K562 (cell line): ENCODE results near the gene ENPP7. TPM values are rescaled to one million over a fixed set of nuclear protein-coding genes. Genes with fewer than 3 reads are reported as not detected.

Experiments
- ATAC-seq: fragments of 200-7000 bp; cut with Tn5 transposase; 3 replicates; pipeline ENCODE4 v1.9.1; 2020; ENCODE audit warnings: moderate library complexity
- BruUV-seq: library from RNA; stranded (reverse); fragments of 400-500 nt; replicated peaks from 2 replicates; lab custom pipeline; 2021; lab: Mats Ljungman, UMichigan
- CTCF ChIA-PET: fragments of 300-600 bp; formaldehyde crosslinking; extraction: SDS; loops from one replicate; lab custom pipeline; 2021; ENCODE audit warnings: low intra/inter-chr PET ratio; lab: Yijun Ruan, JAX
- POLR2A ChIA-PET: fragments of 300-600, 350-650 bp; sonication (Branson Sonifier 250); formaldehyde crosslinking; extraction: SDS; loops from one replicate; lab custom pipeline; 2021; ENCODE audit warnings: antibody characterized with exemption, inconsistent platforms; lab: Yijun Ruan, JAX
- DNase-seq, 4 experiments: peaks; one replicate each; pipeline versions ENCODE4 v3.0.0 to v3.0.0-alpha.2; 2011 to 2018; ENCODE audit warnings: low spot score in 3 of 4, mixed read lengths in 3 of 4; ENCODE audit errors: extremely low read depth in 1 of 4
- FAIRE-seq: peaks from 2 replicates; lab custom pipeline; 2011; peaks lifted over from hg19 to GRCh38; lab: Jason Lieb, UNC
- H2AFZ ChIP-seq: 2 replicates; pipeline ENCODE4 v1.6.0; 2011; ENCODE audit warnings: low read depth, low read length, control low read depth, inconsistent platforms
- H3K27ac ChIP-seq: fragments of 200-600 bp; 3 replicates; pipeline ENCODE4 v1.8.0; 2011; ENCODE audit warnings: low read depth, mild to moderate bottlenecking, control low read depth, inconsistent platforms, low read length, moderate library complexity, mixed read lengths; ENCODE audit errors: extremely low read depth
- H3K27me3 ChIP-seq, 2 experiments: fragments of 300-600 bp in 1 of 2; 2 replicates in 1 of 2; 3 replicates in 1 of 2; pipeline versions ENCODE4 v1.6.0 to v1.8.0; 2011; ENCODE audit warnings: inconsistent platforms in 2 of 2, low read length in 2 of 2, mild to moderate bottlenecking in 1 of 2, mixed read lengths in 1 of 2, moderate library complexity in 1 of 2; ENCODE audit not compliant: control insufficient read depth in 2 of 2, insufficient read depth in 2 of 2
- H3K36me3 ChIP-seq: fragments of 300-600 bp; 3 replicates; pipeline ENCODE4 v1.8.0; 2011; ENCODE audit warnings: mild to moderate bottlenecking, low read length, inconsistent platforms; ENCODE audit not compliant: control insufficient read depth, insufficient read depth
- H3K4me1 ChIP-seq, 2 experiments: fragments of 200-600 bp in 1 of 2; replicated peaks in 1 of 2; 2 replicates in 1 of 2; 3 replicates in 1 of 2; pipeline versions ENCODE4 v1.5.1 to v1.8.0; 2011; ENCODE audit warnings: inconsistent platforms in 2 of 2, low read length in 2 of 2, mild to moderate bottlenecking in 1 of 2, mixed read lengths in 1 of 2, moderate library complexity in 1 of 2; ENCODE audit not compliant: control insufficient read depth in 2 of 2, insufficient read depth in 2 of 2
- H3K4me2 ChIP-seq: 2 replicates; pipeline ENCODE4 v1.6.1; 2011; ENCODE audit warnings: low read length, control low read depth, inconsistent platforms, mixed read lengths; ENCODE audit not compliant: insufficient read depth
- H3K4me3 ChIP-seq: fragments of 200-600 bp; sonication (generic), shearing (Covaris generic); 2 replicates; pipeline ENCODE4 v1.5.1; 2016; ENCODE audit warnings: control low read depth, inconsistent platforms
- H3K79me2 ChIP-seq: fragments of 200-600 bp; 3 replicates; pipeline ENCODE4 v1.8.0; 2011; ENCODE audit warnings: low read length, inconsistent platforms; ENCODE audit not compliant: control insufficient read depth, insufficient read depth
- H3K9ac ChIP-seq, 2 experiments: 2 replicates each; pipeline versions ENCODE4 v1.6.0 to v1.6.1; 2011; ENCODE audit warnings: low read depth in 2 of 2, low read length in 2 of 2, control low read depth in 1 of 2, inconsistent platforms in 1 of 2, mild to moderate bottlenecking in 1 of 2, mixed read lengths in 1 of 2; ENCODE audit not compliant: insufficient read depth in 1 of 2
- H3K9me1 ChIP-seq: one replicate; pipeline ENCODE4 v1.6.0; 2011; ENCODE audit warnings: inconsistent platforms, mild to moderate bottlenecking, low read length, moderate library complexity; ENCODE audit not compliant: control insufficient read depth, insufficient read depth
- H3K9me3 ChIP-seq: replicated peaks from 2 replicates; pipeline ENCODE4 v1.5.1; 2011; ENCODE audit warnings: low read depth, low read length, inconsistent platforms; ENCODE audit not compliant: control insufficient read depth, insufficient read depth
- H4K20me1 ChIP-seq: replicated peaks from 2 replicates; pipeline ENCODE4 v1.6.1; 2011; ENCODE audit warnings: low read length, inconsistent platforms, mixed read lengths; ENCODE audit not compliant: control insufficient read depth, insufficient read depth
- ADNP ChIP-seq: fragments of 200-800 bp; sonication (Bioruptor generic); IDR thresholded peaks from 2 replicates; pipeline ENCODE4 v1.6.1; 2016; ENCODE audit warnings: missing genetic modification characterization, missing compliant biosample characterization
- CBFA2T3 ChIP-seq: fragments of 450-650 bp; IDR thresholded peaks from 2 replicates; pipeline ENCODE4 v1.6.1; 2017
- CCAR2 ChIP-seq: fragments of 200-400 bp; formaldehyde crosslinking; IDR thresholded peaks from 2 replicates; pipeline ENCODE4 v1.6.1; 2017; ENCODE audit warnings: mild to moderate bottlenecking, low read depth, low read length
- CEBPB ChIP-seq: fragments of 450-650 bp; IDR thresholded peaks from 2 replicates; pipeline ENCODE4 v1.6.1; 2016; ENCODE audit warnings: missing genetic modification characterization, missing compliant biosample characterization
- CHD2 ChIP-seq: IDR thresholded peaks from 2 replicates; pipeline ENCODE4 v1.6.1; 2011; ENCODE audit warnings: low read depth, low read length
- EP300 ChIP-seq: IDR thresholded peaks from 2 replicates; pipeline ENCODE4 v1.6.1; 2012; ENCODE audit warnings: low read length, improper control_type of control experiment
- ILK ChIP-seq: fragments of 450-650 bp; IDR thresholded peaks from 2 replicates; pipeline ENCODE4 v1.6.1; 2016; ENCODE audit warnings: missing genetic modification characterization, low read depth, mild to moderate bottlenecking, missing compliant biosample characterization, moderate library complexity, borderline replicate concordance
- JUND ChIP-seq, 2 experiments: IDR thresholded peaks; 2 replicates in 1 of 2; 3 replicates in 1 of 2; pipeline ENCODE4 v1.6.1; 2011; ENCODE audit warnings: borderline replicate concordance in 2 of 2, low read depth in 2 of 2, low read length in 2 of 2, improper control_type of control experiment in 1 of 2, missing biosample characterization in 1 of 2, missing genetic modification characterization in 1 of 2, missing genetic modification reagents in 1 of 2
- KDM1A ChIP-seq, 2 experiments: fragments of 450-650 bp; IDR thresholded peaks; 2 replicates each; pipeline ENCODE4 v1.6.1; 2016; ENCODE audit warnings: mild to moderate bottlenecking in 2 of 2
- NCOA4 ChIP-seq: fragments of 450-650 bp; IDR thresholded peaks from 2 replicates; pipeline ENCODE4 v1.6.1; 2018; ENCODE audit warnings: mild to moderate bottlenecking; ENCODE audit not compliant: partially characterized antibody
- PATZ1 ChIP-seq: fragments of 250-450 bp; sonication (Bioruptor Pico); IDR thresholded peaks from 2 replicates; pipeline ENCODE4 v1.5.0; 2020; ENCODE audit warnings: mild to moderate bottlenecking, borderline replicate concordance
- PKNOX1 ChIP-seq: fragments of 450-650 bp; IDR thresholded peaks from 2 replicates; pipeline ENCODE4 v1.6.1; 2016
- POLR3G ChIP-seq: IDR thresholded peaks from 2 replicates; pipeline ENCODE4 v1.6.1; 2011; ENCODE audit not compliant: insufficient read length, insufficient replicate concordance; ENCODE audit errors: extremely low read depth
- RBFOX2 ChIP-seq: fragments of 200-400 bp; formaldehyde crosslinking; IDR thresholded peaks from 2 replicates; pipeline ENCODE4 v1.6.1; 2017; ENCODE audit warnings: low read depth, mild to moderate bottlenecking, low read length, moderate library complexity
- SETDB1 ChIP-seq: IDR thresholded peaks from one replicate; pipeline ENCODE4 v1.6.1; 2012; ENCODE audit warnings: low read length, control low read depth, inconsistent platforms
- SIN3A ChIP-seq, 2 experiments: fragments of 150-350 bp in 1 of 2; IDR thresholded peaks; 2 replicates each; pipeline ENCODE4 v1.6.1; 2011 to 2016; ENCODE audit warnings: borderline replicate concordance in 2 of 2, low read depth in 2 of 2, low read length in 2 of 2, mild to moderate bottlenecking in 2 of 2, moderate library complexity in 2 of 2; ENCODE audit not compliant: control insufficient read depth in 1 of 2
- SNRNP70 ChIP-seq: fragments of 200-400 bp; formaldehyde crosslinking; optimal IDR thresholded peaks from 2 replicates; pipeline ENCODE3; 2017; ENCODE audit warnings: low read depth, low read length
- SRSF3 ChIP-seq: fragments of 200-400 bp; formaldehyde crosslinking; IDR thresholded peaks from 2 replicates; pipeline ENCODE4 v1.6.1; 2016; ENCODE audit warnings: mild to moderate bottlenecking, low read length, moderate library complexity; ENCODE audit not compliant: insufficient read depth
- TAF7 ChIP-seq: fragments of 450-650 bp; IDR thresholded peaks from 2 replicates; pipeline ENCODE4 v1.6.1; 2016; ENCODE audit warnings: missing genetic modification characterization, missing compliant biosample characterization
- TAL1 ChIP-seq: fragments of 450-650 bp; IDR thresholded peaks from 2 replicates; pipeline ENCODE4 v1.6.1; 2016; ENCODE audit warnings: mild to moderate bottlenecking
- ZNF212 ChIP-seq: fragments of 450-650 bp; formaldehyde crosslinking; IDR thresholded peaks from 2 replicates; pipeline ENCODE4 v1.4.0; 2020; ENCODE audit warnings: mild to moderate bottlenecking
- WGBS: fragments of 100-300 bp; shearing (Covaris generic); methylation state at CpG from one replicate; pipeline ENCODE4 v1.1.6; 2016; ENCODE audit warnings: low coverage, mixed read lengths; ENCODE audit not compliant: insufficient coverage; ENCODE audit errors: missing lambda C conversion rate; 5-methylcytosine and 5-hydroxymethylcytosine counted together
- in situ Hi-C: fragments of 300-500 bp; cut with MboI; formaldehyde crosslinking; loops from 4 replicates; pipeline ENCODE4 v1.15.0; 2018; ENCODE audit warnings: inconsistent platforms, mixed read lengths
- intact Hi-C: fragments of 100-400 bp; cut with micrococcal nuclease; formaldehyde crosslinking; loops from 2 replicates; pipeline ENCODE4 v1.14.2; 2022
- polyA plus RNA-seq, 8 experiments: library from polyadenylated mRNA; depleted of rRNA in 4 of 8; stranded (reverse) in 5 of 8; unstranded in 3 of 8; fragments of >200 nt; fragmentation: Nextera tagmentation in 2 of 8; fragmentation: Illumina TruSeq in 1 of 8; extraction: Ambion mirVana in 2 of 8; extraction: Trizol in 1 of 8; gene quantifications; 2 replicates each; pipeline versions ENCODE4 v1.2.1 to v1.2.3, GENCODE V29; 2011 to 2014; ENCODE audit warnings: inconsistent platforms in 1 of 8, missing spikeins in 1 of 8
- total RNA-seq, 7 experiments: library from RNA; depleted of rRNA in 6 of 7; stranded (reverse); fragments of >200 nt in 6 of 7; fragmentation: Illumina TruSeq in 2 of 7; extraction: Trizol in 2 of 7; gene quantifications; 2 replicates each; pipeline versions ENCODE4 v1.2.1 to v1.2.3, GENCODE V29; 2011 to 2021; ENCODE audit warnings: low replicate concordance in 1 of 7

ENPP7 gene
- total and polyA plus RNA-seq, 9 of the 15 experiments (the other 6 are each of a cell fraction or from before 2014, with no cell fraction given), result not detected

- H3K4me1 ChIP-seq, result peaks cover 18 to 20% of the 10 kb centered on the region in 2 experiments
- H3K27me3 ChIP-seq, result no peaks in the 10 kb centered on the region
- POLR2A ChIA-PET, result interaction anchor here (0.6 to 1.2 kb wide), 5 partner anchors 10 to 242 kb away, joined by 3 to 5 read pairs (median 3); no protein-coding TSS in a partner anchor
- peak in 2 of 4 experiments; percentile 67 to 75 for DNase-seq
- CTCF ChIA-PET, result no interaction called here
- no TSS peak for BruUV-seq
- H3K27ac ChIP-seq, result peak overlapping the region; percentile 26; the same call in 1 of the 3 replicates
- H3K79me2 ChIP-seq, result no peaks in the 10 kb centered on the region
- H3K9ac ChIP-seq, result peak overlapping the region in 1 of 2 experiments; percentile 30; a peak in 2 of 4 replicates
- peak overlapping the region; percentile 68 for H2AFZ ChIP-seq
- in situ Hi-C loops, result loop anchor here (5.0 to 10.0 kb wide), 2 partner anchors 42 to 165 kb away; no protein-coding TSS in a partner anchor
- peak overlapping the region; percentile 59 for H3K4me2 ChIP-seq
- no peaks in the 10 kb centered on the region for H4K20me1 ChIP-seq
- peak; percentile 68 for ATAC-seq
- no peak overlapping the region for H3K4me3 ChIP-seq
- 0% methylated on average over 3 of the region's 3 CpGs for WGBS
- no peaks in the 10 kb centered on the region for H3K9me3 ChIP-seq
- H3K9me1 ChIP-seq, result no peaks in the 10 kb centered on the region
- FAIRE-seq, result peak; percentile 91
- intact Hi-C loops, result loop anchor here (5.0 to 10.0 kb wide), 2 partner anchors 37 to 85 kb away; partner anchors contain the start of gene CBX4
- no peaks in the 10 kb centered on the region for H3K36me3 ChIP-seq
- TF ChIP-seq CHD2 (no peak), SETDB1 (no peak), SNRNP70 (no peak), ILK (tag) (no peak), PATZ1 (CRISPR knock-in tag) (no peak), ZNF212 (CRISPR knock-in tag) (no peak), EP300 (peak; percentile 49; the same call in 1 of the 2 replicates), TAL1 (0 out of 2 replicates have a peak, but pooled peaks have one; percentile 27), TAF7 (tag) (no peak), RBFOX2 (no peak), CBFA2T3 (peak; percentile 49; the same call in 1 of the 2 replicates), SIN3A (IDR thresholded peaks at IDR 0.05; ENCODE audit: borderline replicate concordance in 2 of 2, control insufficient read depth in 1 of 2, low read depth in 2 of 2, low read length in 2 of 2) (no peak), POLR3G (no peak), ADNP (tag) (0 out of 2 replicates have a peak, but pooled peaks have one; percentile 24), JUND (IDR thresholded peaks at IDR 0.05; ENCODE audit: borderline replicate concordance, low read depth, low read length) (peak; percentile 47; the same call in 1 of the 2 replicates), JUND (tag; IDR thresholded peaks at IDR 0.05; ENCODE audit: borderline replicate concordance, low read depth, low read length) (no peak; the same call in 2 of the 3 replicates), SRSF3 (no peak), CEBPB (no peak), NCOA4 (no peak), KDM1A (IDR thresholded peaks at IDR 0.05) (0 out of 4 replicates have a peak, but pooled peaks of 1 of the 2 experiments have one; percentile 5), PKNOX1 (peak; percentile 72), CCAR2 (no peak)
These were observed 19.2 kb downstream of the ENPP7 start for GRCh38 chr17:79749958-79750357.
